Neural cell (in vitro differentiated cells): Measurements from ENCODE around the gene UQCRC1. TPM values are rescaled to one million over a fixed set of nuclear protein-coding genes. Genes with fewer than 3 reads are reported as not detected.

Source experiments
- H2AFZ ChIP-seq: fragments of 200-600, 300-800 bp; sonication (generic), shearing (Covaris generic); 2 replicates; pipeline ENCODE4 v1.6.0; 2014; ENCODE audit warnings: low read depth, mild to moderate bottlenecking, antibody characterized with exemption, low read length, moderate library complexity
- H3F3A ChIP-seq: fragments of 200-600 bp; shearing (Covaris generic); 2 replicates; pipeline ENCODE4 v1.6.1; 2016; ENCODE audit warnings: mild to moderate bottlenecking, moderate library complexity, mixed read lengths, antibody characterized with exemption, low read length; ENCODE audit not compliant: insufficient read depth, poor library complexity, severe bottlenecking
- H3K27ac ChIP-seq: fragments of 200-600, 300-800 bp; sonication (generic), shearing (Covaris generic); 2 replicates; pipeline ENCODE4 v1.5.1; 2014; ENCODE audit warnings: mild to moderate bottlenecking, low read length, moderate library complexity
- H3K27me3 ChIP-seq: fragments of 300-800, 200-600 bp; sonication (generic), shearing (Covaris generic); 2 replicates; pipeline ENCODE4 v1.6.0; 2014; ENCODE audit warnings: mild to moderate bottlenecking, low read depth, low read length, moderate library complexity; ENCODE audit not compliant: insufficient read depth
- H3K36me3 ChIP-seq: fragments of 300-800, 200-600 bp; sonication (generic), shearing (Covaris generic); 2 replicates; pipeline ENCODE4 v1.5.1; 2014; ENCODE audit warnings: mild to moderate bottlenecking, antibody characterized with exemption, low read length, moderate library complexity; ENCODE audit not compliant: insufficient read depth
- H3K4me2 ChIP-seq: fragments of 300-800, 200-600 bp; sonication (generic), shearing (Covaris generic); 2 replicates; pipeline ENCODE4 v1.6.0; 2014; ENCODE audit warnings: mild to moderate bottlenecking, low read length
- H3K4me3 ChIP-seq: fragments of 300-800, 200-600 bp; sonication (generic), shearing (Covaris generic); 2 replicates; pipeline ENCODE4 v1.5.1; 2014; ENCODE audit warnings: mild to moderate bottlenecking, low read length, moderate library complexity
- H3K79me2 ChIP-seq: fragments of 200-600 bp; shearing (Covaris generic); replicated peaks from 2 replicates; pipeline ENCODE4 v1.6.0; 2014; ENCODE audit warnings: mild to moderate bottlenecking, low read length, moderate library complexity; ENCODE audit not compliant: insufficient read depth
- H3K9ac ChIP-seq: fragments of 300-800, 200-600 bp; sonication (generic), shearing (Covaris generic); 2 replicates; pipeline ENCODE4 v1.6.1; 2016; ENCODE audit warnings: mild to moderate bottlenecking, low read length, mixed read lengths
- H3K9me2 ChIP-seq: fragments of 200-600 bp; shearing (Covaris generic); 2 replicates; pipeline ENCODE4 v1.6.1; 2016; ENCODE audit warnings: mild to moderate bottlenecking, low read length, mixed read lengths; ENCODE audit not compliant: insufficient read depth
- H3K9me3 ChIP-seq: fragments of 200-600, 300-800 bp; sonication (generic), shearing (Covaris generic); 2 replicates; pipeline ENCODE4 v1.6.1; 2016; ENCODE audit warnings: mild to moderate bottlenecking, mixed run types, low read length, moderate library complexity, mixed read lengths
- H4K20me1 ChIP-seq: fragments of 200-600 bp; shearing (Covaris generic); 2 replicates; pipeline ENCODE4 v1.6.1; 2016; ENCODE audit warnings: mild to moderate bottlenecking, mixed run types; ENCODE audit not compliant: insufficient read depth
- EP300 ChIP-seq: fragments of 450-650 bp; conservative IDR thresholded peaks from 2 replicates; pipeline ENCODE4 v1.6.1; 2014; ENCODE audit warnings: antibody characterized with exemption, mild to moderate bottlenecking, moderate library complexity; ENCODE audit not compliant: poor library complexity, severe bottlenecking
- EZH2 ChIP-seq: fragments of 200-600, 300-800 bp; shearing (Covaris generic), sonication (generic); IDR thresholded peaks from 2 replicates; pipeline ENCODE4 v1.6.1; 2014; ENCODE audit warnings: antibody characterized with exemption, low read length, borderline replicate concordance, mild to moderate bottlenecking; ENCODE audit not compliant: insufficient read depth, poor library complexity, severe bottlenecking
- MXI1 ChIP-seq: fragments of 450-650 bp; conservative IDR thresholded peaks from 2 replicates; pipeline ENCODE4 v1.6.1; 2014; ENCODE audit warnings: antibody characterized with exemption, mild to moderate bottlenecking; ENCODE audit not compliant: poor library complexity, severe bottlenecking
- POLR2AphosphoS5 ChIP-seq: IDR thresholded peaks from 2 replicates; pipeline ENCODE4 v1.6.1; 2012
- RAD21 ChIP-seq: fragments of 450-650 bp; conservative IDR thresholded peaks from 2 replicates; pipeline ENCODE4 v1.6.1; 2014; ENCODE audit warnings: antibody characterized with exemption, mild to moderate bottlenecking, moderate library complexity
- SMC3 ChIP-seq: fragments of 450-650 bp; conservative IDR thresholded peaks from 2 replicates; pipeline ENCODE4 v1.6.1; 2014; ENCODE audit warnings: antibody characterized with exemption, mild to moderate bottlenecking, moderate library complexity; ENCODE audit not compliant: poor library complexity
- TAF1 ChIP-seq: IDR thresholded peaks from 2 replicates; pipeline ENCODE4 v1.6.1; 2012; ENCODE audit warnings: low read depth
- polyA plus RNA-seq: library from polyadenylated mRNA; depleted of rRNA; stranded (reverse); fragments of >200 nt; gene quantifications from 2 replicates; pipeline ENCODE4 v1.2.3, GENCODE V29; 2014
- TF ChIP-seq, protein P1 (sequence below): fragments of 450-650 bp; IDR thresholded peaks from 2 replicates; pipeline ENCODE4 v1.5.1; 2014; ENCODE audit warnings: antibody characterized with exemption, mild to moderate bottlenecking, moderate library complexity; ENCODE audit not compliant: poor library complexity, severe bottlenecking
- TF ChIP-seq, protein P2 (sequence below): IDR thresholded peaks from 2 replicates; pipeline ENCODE4 v1.6.1; 2012; ENCODE audit warnings: borderline replicate concordance

The UQCRC1 gene
- polyA plus RNA-seq, 1 donor from 2014 or later, result 333 TPM

DNA sequence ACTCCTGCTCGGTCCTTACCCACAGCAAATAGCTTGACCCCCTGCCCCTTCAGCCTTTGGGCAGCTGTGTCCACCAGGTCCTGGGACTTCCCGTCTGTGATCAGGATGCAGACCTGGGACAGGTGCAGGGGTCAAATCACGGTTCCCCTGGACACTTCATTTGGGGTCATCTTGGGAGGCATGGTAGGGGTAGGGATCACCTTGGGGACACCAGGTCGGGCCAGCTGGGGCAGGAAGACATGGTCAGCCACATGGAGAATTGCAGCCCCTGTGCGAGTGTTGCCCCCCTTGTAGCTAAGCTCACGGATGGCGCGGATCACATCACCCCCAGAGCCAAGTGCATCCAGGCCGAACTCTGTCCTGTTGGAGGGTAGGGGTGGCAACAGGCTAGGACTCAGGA is 16.1 kb downstream of the UQCRC1 start:
- TF ChIP-seq EP300 (no peak), POLR2AphosphoS5 (no peak), TAF1 (no peak), RAD21 (no peak), MXI1 (no peak), SMC3 (no peak), EZH2 (no peak)
- TF ChIP-seq, protein P1, sequence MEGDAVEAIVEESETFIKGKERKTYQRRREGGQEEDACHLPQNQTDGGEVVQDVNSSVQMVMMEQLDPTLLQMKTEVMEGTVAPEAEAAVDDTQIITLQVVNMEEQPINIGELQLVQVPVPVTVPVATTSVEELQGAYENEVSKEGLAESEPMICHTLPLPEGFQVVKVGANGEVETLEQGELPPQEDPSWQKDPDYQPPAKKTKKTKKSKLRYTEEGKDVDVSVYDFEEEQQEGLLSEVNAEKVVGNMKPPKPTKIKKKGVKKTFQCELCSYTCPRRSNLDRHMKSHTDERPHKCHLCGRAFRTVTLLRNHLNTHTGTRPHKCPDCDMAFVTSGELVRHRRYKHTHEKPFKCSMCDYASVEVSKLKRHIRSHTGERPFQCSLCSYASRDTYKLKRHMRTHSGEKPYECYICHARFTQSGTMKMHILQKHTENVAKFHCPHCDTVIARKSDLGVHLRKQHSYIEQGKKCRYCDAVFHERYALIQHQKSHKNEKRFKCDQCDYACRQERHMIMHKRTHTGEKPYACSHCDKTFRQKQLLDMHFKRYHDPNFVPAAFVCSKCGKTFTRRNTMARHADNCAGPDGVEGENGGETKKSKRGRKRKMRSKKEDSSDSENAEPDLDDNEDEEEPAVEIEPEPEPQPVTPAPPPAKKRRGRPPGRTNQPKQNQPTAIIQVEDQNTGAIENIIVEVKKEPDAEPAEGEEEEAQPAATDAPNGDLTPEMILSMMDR, result no peak
- Histone ChIP-seq H3K9ac (no peak overlapping the region), H3K4me2 (no peak overlapping the region), H3K4me3 (no peak overlapping the region), H3K36me3 (no peaks in the 10 kb centered on the region), H3K79me2 (no peaks in the 10 kb centered on the region), H3K9me2 (no peaks in the 10 kb centered on the region), H4K20me1 (no peaks in the 10 kb centered on the region), H3K27me3 (no peaks in the 10 kb centered on the region), H2AFZ (no peak overlapping the region), H3K27ac (no peak overlapping the region), H3K9me3 (no peaks in the 10 kb centered on the region), H3F3A (no peaks in the 10 kb centered on the region)

DNA sequence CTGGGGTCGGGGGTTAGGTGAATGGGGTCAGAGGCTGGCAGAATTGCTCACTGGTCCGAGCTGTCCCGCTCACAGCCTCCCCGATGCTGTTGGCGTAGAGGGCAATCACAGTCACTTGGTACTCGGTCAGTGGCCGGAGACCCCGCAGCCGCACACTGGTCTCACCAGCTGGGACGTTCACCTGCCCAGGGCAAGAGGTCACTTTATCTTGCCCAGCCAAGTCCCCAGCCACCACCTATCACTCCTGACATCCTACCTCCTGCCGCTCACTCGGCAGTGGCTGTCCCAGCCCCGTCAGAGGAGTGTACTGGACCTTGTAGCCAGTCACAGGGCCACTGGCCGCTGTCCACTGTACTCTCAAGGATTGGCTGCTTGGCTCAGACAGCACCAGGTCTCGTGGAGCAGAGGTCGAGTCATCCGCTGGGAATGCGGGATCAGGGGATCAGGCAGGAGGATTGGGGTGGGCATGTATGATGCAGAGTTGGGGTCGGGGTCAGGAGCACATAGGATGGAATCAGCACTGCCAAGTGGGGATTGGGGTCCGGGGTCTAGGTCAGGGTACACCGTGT is 16.8 kb downstream of the UQCRC1 start:
- Histone ChIP-seq H3K4me3 (no peak overlapping the region), H4K20me1 (no peaks in the 10 kb centered on the region)
- TF ChIP-seq, protein P2, sequence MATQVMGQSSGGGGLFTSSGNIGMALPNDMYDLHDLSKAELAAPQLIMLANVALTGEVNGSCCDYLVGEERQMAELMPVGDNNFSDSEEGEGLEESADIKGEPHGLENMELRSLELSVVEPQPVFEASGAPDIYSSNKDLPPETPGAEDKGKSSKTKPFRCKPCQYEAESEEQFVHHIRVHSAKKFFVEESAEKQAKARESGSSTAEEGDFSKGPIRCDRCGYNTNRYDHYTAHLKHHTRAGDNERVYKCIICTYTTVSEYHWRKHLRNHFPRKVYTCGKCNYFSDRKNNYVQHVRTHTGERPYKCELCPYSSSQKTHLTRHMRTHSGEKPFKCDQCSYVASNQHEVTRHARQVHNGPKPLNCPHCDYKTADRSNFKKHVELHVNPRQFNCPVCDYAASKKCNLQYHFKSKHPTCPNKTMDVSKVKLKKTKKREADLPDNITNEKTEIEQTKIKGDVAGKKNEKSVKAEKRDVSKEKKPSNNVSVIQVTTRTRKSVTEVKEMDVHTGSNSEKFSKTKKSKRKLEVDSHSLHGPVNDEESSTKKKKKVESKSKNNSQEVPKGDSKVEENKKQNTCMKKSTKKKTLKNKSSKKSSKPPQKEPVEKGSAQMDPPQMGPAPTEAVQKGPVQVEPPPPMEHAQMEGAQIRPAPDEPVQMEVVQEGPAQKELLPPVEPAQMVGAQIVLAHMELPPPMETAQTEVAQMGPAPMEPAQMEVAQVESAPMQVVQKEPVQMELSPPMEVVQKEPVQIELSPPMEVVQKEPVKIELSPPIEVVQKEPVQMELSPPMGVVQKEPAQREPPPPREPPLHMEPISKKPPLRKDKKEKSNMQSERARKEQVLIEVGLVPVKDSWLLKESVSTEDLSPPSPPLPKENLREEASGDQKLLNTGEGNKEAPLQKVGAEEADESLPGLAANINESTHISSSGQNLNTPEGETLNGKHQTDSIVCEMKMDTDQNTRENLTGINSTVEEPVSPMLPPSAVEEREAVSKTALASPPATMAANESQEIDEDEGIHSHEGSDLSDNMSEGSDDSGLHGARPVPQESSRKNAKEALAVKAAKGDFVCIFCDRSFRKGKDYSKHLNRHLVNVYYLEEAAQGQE, result no peak
- TF ChIP-seq EZH2 (no peak), RAD21 (no peak), MXI1 (no peak), TAF1 (no peak), SMC3 (no peak), EP300 (no peak), POLR2AphosphoS5 (no peak)
- TF ChIP-seq, protein P1, result no peak

More for the DNA sequence above, 16.8 kb downstream of the UQCRC1 start:
- no peaks in the 10 kb centered on the region for H3K27me3 ChIP-seq
- no peaks in the 10 kb centered on the region for H3F3A ChIP-seq
- no peaks in the 10 kb centered on the region for H3K9me2 ChIP-seq
- no peaks in the 10 kb centered on the region for H3K36me3 ChIP-seq
- H3K27ac ChIP-seq, result no peak overlapping the region
- H2AFZ ChIP-seq, result no peak overlapping the region
- no peaks in the 10 kb centered on the region for H3K9me3 ChIP-seq
- H3K79me2 ChIP-seq, result no peaks in the 10 kb centered on the region
- no peak overlapping the region for H3K4me2 ChIP-seq
- no peak overlapping the region for H3K9ac ChIP-seq
